PC-3 (cell line): ENCODE measurements around the gene KCNK4. TPM values are rescaled to one million over a fixed set of nuclear protein-coding genes. Genes with fewer than 3 reads are reported as not detected.

Experiments
- ATAC-seq: fragments of 200-7000 bp; cut with Tn5 transposase; 2 replicates; pipeline ENCODE4 v1.9.1; 2020; ENCODE audit warnings: mild to moderate bottlenecking, moderate library complexity
- BruUV-seq: library from RNA; stranded (reverse); fragments of 400-500 nt; replicated peaks from 2 replicates; lab custom pipeline; 2021; lab: Mats Ljungman, UMichigan
- CTCF ChIA-PET: fragments of 300-600 bp; sonication (Branson Sonifier 250); formaldehyde crosslinking; loops from one replicate; lab custom pipeline; 2022; ENCODE audit warnings: antibody characterized with exemption; lab: Charles Lee
- POLR2A ChIA-PET: fragments of 300-600 bp; sonication (Branson Sonifier 250); formaldehyde crosslinking; loops from one replicate; lab custom pipeline; 2022; ENCODE audit warnings: antibody characterized with exemption; ENCODE audit not compliant: unreplicated experiment; lab: Charles Lee
- DNase-seq: peaks from one replicate; pipeline ENCODE4 v3.0.0-alpha.2; 2015
- H2AFZ ChIP-seq: fragments of 300-600 bp; sonication (generic); 2 replicates; pipeline ENCODE4 v1.6.0; 2016; ENCODE audit warnings: antibody characterized with exemption, low read length
- H3F3A ChIP-seq: fragments of 300-600 bp; sonication (generic); one replicate; pipeline ENCODE4 v1.6.0; 2017; ENCODE audit warnings: antibody characterized with exemption, low read length, control low read depth, mild to moderate bottlenecking; ENCODE audit not compliant: unreplicated experiment
- H3K27ac ChIP-seq: fragments of 300-600 bp; sonication (generic); 2 replicates; pipeline ENCODE4 v1.5.1; 2016; ENCODE audit warnings: mild to moderate bottlenecking, low read length
- H3K27me3 ChIP-seq: fragments of 300-600 bp; sonication (generic); 2 replicates; pipeline ENCODE4 v1.6.1; 2016; ENCODE audit warnings: low read length, mixed read lengths
- H3K36me3 ChIP-seq: fragments of 300-600 bp; sonication (generic); 2 replicates; pipeline ENCODE4 v1.6.1; 2016; ENCODE audit warnings: low read depth, mixed run types, low read length, mixed read lengths
- H3K4me1 ChIP-seq: fragments of 300-600 bp; sonication (generic); 2 replicates; pipeline ENCODE4 v1.5.1; 2016; ENCODE audit warnings: low read length; ENCODE audit not compliant: insufficient read depth
- H3K4me2 ChIP-seq: fragments of 300-600 bp; sonication (generic); 2 replicates; pipeline ENCODE4 v1.6.0; 2016; ENCODE audit warnings: low read length
- H3K4me3 ChIP-seq: fragments of 300-600 bp; sonication (generic); 2 replicates; pipeline ENCODE4 v1.5.1; 2016; ENCODE audit warnings: mild to moderate bottlenecking, low read length, mixed read lengths
- H3K79me2 ChIP-seq: fragments of 300-600 bp; sonication (generic); 2 replicates; pipeline ENCODE4 v1.6.1; 2017; ENCODE audit warnings: low read length, mixed read lengths
- H3K9ac ChIP-seq: fragments of 300-600 bp; sonication (generic); 2 replicates; pipeline ENCODE4 v1.6.0; 2016; ENCODE audit warnings: mild to moderate bottlenecking, low read length
- H3K9me2 ChIP-seq: fragments of 300-600 bp; sonication (generic); replicated peaks from 2 replicates; pipeline ENCODE4 v1.6.1; 2016; ENCODE audit warnings: mixed run types, low read length, mixed read lengths
- H3K9me3 ChIP-seq: fragments of 300-600 bp; sonication (generic); 2 replicates; pipeline ENCODE4 v1.6.1; 2016; ENCODE audit warnings: low read length, mixed read lengths
- H4K20me1 ChIP-seq: fragments of 300-600 bp; sonication (generic); 2 replicates; pipeline ENCODE4 v1.6.1; 2016; ENCODE audit warnings: low read length, mixed read lengths
- CTCF ChIP-seq: fragments of 300-600 bp; sonication (generic); conservative IDR thresholded peaks from 2 replicates; pipeline ENCODE4 v1.5.1; 2017; ENCODE audit warnings: antibody characterized with exemption, low read depth, mild to moderate bottlenecking, low read length
- EZH2 ChIP-seq: fragments of 300-600 bp; sonication (generic); IDR thresholded peaks from one replicate; pipeline ENCODE4 v1.6.1; 2017; ENCODE audit warnings: antibody characterized with exemption, mild to moderate bottlenecking, low read length; ENCODE audit not compliant: unreplicated experiment
- EZH2phosphoT487 ChIP-seq: fragments of 300-600 bp; sonication (generic); IDR thresholded peaks from 2 replicates; pipeline ENCODE4 v1.6.1; 2018; ENCODE audit warnings: mild to moderate bottlenecking, antibody characterized with exemption, low read length, borderline replicate concordance
- intact Hi-C: fragments of 100-400 bp; cut with micrococcal nuclease; formaldehyde crosslinking; loops from 2 replicates; pipeline ENCODE4 v1.9.0; 2023
- total RNA-seq: library from RNA; depleted of rRNA; stranded (reverse); fragments of >200 nt; gene quantifications from 2 replicates; pipeline ENCODE4 v1.2.3, GENCODE V29; 2014

KCNK4 gene
- total RNA-seq, 1 experiment from 2014 or later = 1.2 TPM

GRCh38 chr11:64289002-64289564 is 2.0 kb upstream of the KCNK4 start:
- CTCF ChIA-PET = interaction anchor here (1.4 kb wide), 1 partner anchor 11 kb away, joined by 4 read pairs; the partner anchor contains the start of gene CATSPERZ

GRCh38 chr11:64290352-64291261 is 495 bp upstream of the KCNK4 start:
- POLR2A ChIA-PET = no interaction called here
- Histone ChIP-seq H3K4me1 (peaks cover 8% of the 10 kb centered on the region), H3F3A (no peaks in the 10 kb centered on the region), H2AFZ (no peak overlapping the region), H4K20me1 (no peaks in the 10 kb centered on the region), H3K27ac (no peak overlapping the region), H3K27me3 (peaks cover 20% of the 10 kb centered on the region), H3K9me3 (no peaks in the 10 kb centered on the region), H3K79me2 (peaks cover 13% of the 10 kb centered on the region; the same call in 1 of the 2 replicates), H3K9ac (no peak overlapping the region), H3K4me2 (peak overlapping the region; percentile 68), H3K9me2 (no peaks in the 10 kb centered on the region), H3K36me3 (no peaks in the 10 kb centered on the region), H3K4me3 (peak overlapping the region; percentile 56; the same call in 1 of the 2 replicates)
- CTCF ChIA-PET = no interaction called here
- ATAC-seq (peak; percentile 19; the same call in 1 of the 2 replicates), DNase-seq (no peak)
- TF ChIP-seq CTCF (no peak), EZH2phosphoT487 (no peak), EZH2 (no peak)
- intact Hi-C loops = no loop called here
- no TSS peak for BruUV-seq

More at GRCh38 chr11:64289002-64289564, 2.0 kb upstream of the KCNK4 start:
- Histone ChIP-seq H3K4me2 (no peak overlapping the region), H3K9me2 (no peaks in the 10 kb centered on the region), H3K27ac (no peak overlapping the region), H2AFZ (no peak overlapping the region), H3K9me3 (no peaks in the 10 kb centered on the region), H3K4me1 (peaks cover 8% of the 10 kb centered on the region), H3F3A (no peaks in the 10 kb centered on the region), H3K79me2 (peaks cover 15% of the 10 kb centered on the region), H3K4me3 (no peak overlapping the region), H4K20me1 (no peaks in the 10 kb centered on the region), H3K27me3 (peaks cover 20% of the 10 kb centered on the region), H3K9ac (no peak overlapping the region), H3K36me3 (no peaks in the 10 kb centered on the region)
- no peak for ATAC-seq
- POLR2A ChIA-PET = no interaction called here
- intact Hi-C loops = no loop called here
- no TSS peak for BruUV-seq
- TF ChIP-seq CTCF = no peak
- no peak for TF ChIP-seq EZH2phosphoT487
- TF ChIP-seq EZH2 = no peak
- no peak for DNase-seq
